Measurements from ENCODE around the gene LRBA.

GRCh38 chr4:150628073-150628472, 387.0 kb downstream of the LRBA start:
- no peak for TF ChIP-seq CTCF (IDR thresholded peaks at IDR 0.05)
- TF ChIP-seq POLR2AphosphoS5 (IDR thresholded peaks at IDR 0.05): no peak

All from breast epithelium (tissue), 3 donors.